NB4 (cell line): ENCODE measurements around the gene CORO2A.

ENCODE experiments used
- DNase-seq: peaks from one replicate; pipeline ENCODE4 v3.0.0; 2010; ENCODE audit warnings: low read depth
- H3K4me3 ChIP-seq: one replicate; pipeline ENCODE4 v1.5.1; 2011; ENCODE audit warnings: mild to moderate bottlenecking, low read depth, low read length, moderate library complexity
- MYC ChIP-seq: IDR thresholded peaks from 2 replicates; pipeline ENCODE4 v1.6.1; 2011; ENCODE audit warnings: low read depth, low read length
- POLR2A ChIP-seq: IDR thresholded peaks from 2 replicates; pipeline ENCODE4 v1.6.1; 2011; ENCODE audit warnings: mild to moderate bottlenecking; ENCODE audit not compliant: insufficient read length; ENCODE audit errors: extremely low read depth
- TF ChIP-seq, protein P1 (sequence below): IDR thresholded peaks from 2 replicates; pipeline ENCODE4 v1.6.1; 2011; ENCODE audit warnings: low read depth, low read length
- TF ChIP-seq, protein P2 (sequence below): IDR thresholded peaks from one replicate; pipeline ENCODE4 v1.5.1; 2012; ENCODE audit warnings: low read depth, low read length

Gene CORO2A

GRCh38 chr9:98071737-98072136 lies 120.7 kb downstream of the CORO2A start:
- no peak for DNase-seq
- H3K4me3 ChIP-seq, result no peak overlapping the region
- TF ChIP-seq POLR2A (no peak), MYC (no peak)
- TF ChIP-seq, protein P1, sequence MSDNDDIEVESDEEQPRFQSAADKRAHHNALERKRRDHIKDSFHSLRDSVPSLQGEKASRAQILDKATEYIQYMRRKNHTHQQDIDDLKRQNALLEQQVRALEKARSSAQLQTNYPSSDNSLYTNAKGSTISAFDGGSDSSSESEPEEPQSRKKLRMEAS, result no peak
- TF ChIP-seq, protein P2, sequence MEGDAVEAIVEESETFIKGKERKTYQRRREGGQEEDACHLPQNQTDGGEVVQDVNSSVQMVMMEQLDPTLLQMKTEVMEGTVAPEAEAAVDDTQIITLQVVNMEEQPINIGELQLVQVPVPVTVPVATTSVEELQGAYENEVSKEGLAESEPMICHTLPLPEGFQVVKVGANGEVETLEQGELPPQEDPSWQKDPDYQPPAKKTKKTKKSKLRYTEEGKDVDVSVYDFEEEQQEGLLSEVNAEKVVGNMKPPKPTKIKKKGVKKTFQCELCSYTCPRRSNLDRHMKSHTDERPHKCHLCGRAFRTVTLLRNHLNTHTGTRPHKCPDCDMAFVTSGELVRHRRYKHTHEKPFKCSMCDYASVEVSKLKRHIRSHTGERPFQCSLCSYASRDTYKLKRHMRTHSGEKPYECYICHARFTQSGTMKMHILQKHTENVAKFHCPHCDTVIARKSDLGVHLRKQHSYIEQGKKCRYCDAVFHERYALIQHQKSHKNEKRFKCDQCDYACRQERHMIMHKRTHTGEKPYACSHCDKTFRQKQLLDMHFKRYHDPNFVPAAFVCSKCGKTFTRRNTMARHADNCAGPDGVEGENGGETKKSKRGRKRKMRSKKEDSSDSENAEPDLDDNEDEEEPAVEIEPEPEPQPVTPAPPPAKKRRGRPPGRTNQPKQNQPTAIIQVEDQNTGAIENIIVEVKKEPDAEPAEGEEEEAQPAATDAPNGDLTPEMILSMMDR, result no peak
